SJCRH30 (cell line): Measurements from ENCODE around the gene FGD2. TPM values are rescaled to one million over a fixed set of nuclear protein-coding genes. Genes with fewer than 3 reads are reported as not detected.

Source experiments
- DNase-seq, 2 experiments: peaks; one replicate each; pipeline ENCODE4 v3.0.0-alpha.2; 2015 to 2020
- H3K27ac ChIP-seq: fragments of 250-450 bp; sonication (Bioruptor Pico); 2 replicates; pipeline ENCODE4 v1.5.1; 2020; ENCODE audit warnings: mild to moderate bottlenecking, moderate library complexity
- H3K27me3 ChIP-seq: fragments of 250-450 bp; sonication (Bioruptor Pico); 2 replicates; pipeline ENCODE4 v1.5.1; 2020; ENCODE audit warnings: mild to moderate bottlenecking, moderate library complexity
- H3K36me3 ChIP-seq: fragments of 250-450 bp; sonication (Bioruptor Pico); 2 replicates; pipeline ENCODE4 v1.5.1; 2020; ENCODE audit warnings: mild to moderate bottlenecking, moderate library complexity
- H3K4me1 ChIP-seq: fragments of 250-450 bp; sonication (Bioruptor Pico); 2 replicates; pipeline ENCODE4 v1.5.1; 2020; ENCODE audit warnings: mild to moderate bottlenecking, moderate library complexity
- H3K4me3 ChIP-seq: fragments of 250-450 bp; sonication (Bioruptor Pico); 2 replicates; pipeline ENCODE4 v1.5.1; 2020; ENCODE audit warnings: mild to moderate bottlenecking, moderate library complexity
- H3K9me3 ChIP-seq: fragments of 250-450 bp; sonication (Bioruptor Pico); replicated peaks from 2 replicates; pipeline ENCODE4 v1.5.1; 2020; ENCODE audit warnings: mild to moderate bottlenecking, moderate library complexity
- total RNA-seq: library from RNA; depleted of rRNA; stranded (reverse); fragments of >200 nt; shearing (Covaris generic); gene quantifications from 2 replicates; pipeline ENCODE4 v1.2.3, GENCODE V29; 2014; rRNA removed

Gene FGD2, protein sequence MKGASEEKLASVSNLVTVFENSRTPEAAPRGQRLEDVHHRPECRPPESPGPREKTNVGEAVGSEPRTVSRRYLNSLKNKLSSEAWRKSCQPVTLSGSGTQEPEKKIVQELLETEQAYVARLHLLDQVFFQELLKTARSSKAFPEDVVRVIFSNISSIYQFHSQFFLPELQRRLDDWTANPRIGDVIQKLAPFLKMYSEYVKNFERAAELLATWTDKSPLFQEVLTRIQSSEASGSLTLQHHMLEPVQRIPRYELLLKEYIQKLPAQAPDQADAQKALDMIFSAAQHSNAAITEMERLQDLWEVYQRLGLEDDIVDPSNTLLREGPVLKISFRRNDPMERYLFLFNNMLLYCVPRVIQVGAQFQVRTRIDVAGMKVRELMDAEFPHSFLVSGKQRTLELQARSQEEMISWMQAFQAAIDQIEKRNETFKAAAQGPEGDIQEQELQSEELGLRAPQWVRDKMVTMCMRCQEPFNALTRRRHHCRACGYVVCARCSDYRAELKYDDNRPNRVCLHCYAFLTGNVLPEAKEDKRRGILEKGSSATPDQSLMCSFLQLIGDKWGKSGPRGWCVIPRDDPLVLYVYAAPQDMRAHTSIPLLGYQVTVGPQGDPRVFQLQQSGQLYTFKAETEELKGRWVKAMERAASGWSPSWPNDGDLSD
- total RNA-seq = not detected in 2 replicates

DNA sequence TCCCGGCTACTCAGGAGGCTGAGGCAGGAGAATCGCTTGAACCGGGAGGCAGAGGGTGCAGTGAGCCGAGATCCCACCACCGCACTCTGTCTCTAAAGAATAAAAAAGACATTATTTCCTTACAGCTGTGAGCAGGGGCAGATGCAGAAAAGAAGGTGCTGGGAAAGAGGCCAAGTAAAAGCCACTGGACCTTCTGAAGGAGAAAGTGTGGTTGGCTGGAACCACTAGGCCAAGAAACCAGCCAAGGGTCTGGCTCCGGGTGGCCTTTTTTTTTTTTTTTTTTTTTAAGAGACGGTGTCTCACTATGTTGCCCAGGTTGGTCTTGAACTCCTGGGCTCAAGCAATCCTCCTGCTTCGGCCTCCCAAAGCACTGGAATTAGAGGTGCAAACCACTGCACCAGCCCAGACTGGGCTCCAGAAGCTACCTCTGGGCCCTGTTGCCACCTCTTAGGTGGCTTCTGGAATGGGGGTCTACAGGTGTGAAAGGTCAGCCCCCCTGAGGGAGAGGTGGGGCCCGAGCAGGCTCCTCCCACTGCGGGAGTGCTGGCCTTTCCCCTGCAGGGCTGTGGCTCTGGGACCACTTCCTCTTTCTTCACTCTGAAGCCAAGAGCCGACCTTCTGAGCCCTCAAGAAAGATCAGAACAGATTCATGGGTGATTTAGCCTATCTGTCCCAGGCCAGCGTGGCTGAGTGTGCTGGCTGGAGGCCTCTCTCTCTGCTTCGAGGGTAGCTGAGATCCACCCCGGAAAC, at the start of gene FGD2:
FGD2 (plus strand) TSS at position 595 of the 750 bp plus-strand sequence. CDS start 163 bp downstream, outside the sequence.
- Histone ChIP-seq H3K36me3 (no peaks in the 10 kb centered on the region), H3K9me3 (no peaks in the 10 kb centered on the region), H3K4me3 (no peak within 1 kb of the TSS), H3K27me3 (no peaks in the 10 kb centered on the region; the same call in 1 of the 2 replicates), H3K4me1 (no peaks in the 10 kb centered on the region), H3K27ac (no peak within 1 kb of the TSS)
- DNase-seq = no peak

DNA sequence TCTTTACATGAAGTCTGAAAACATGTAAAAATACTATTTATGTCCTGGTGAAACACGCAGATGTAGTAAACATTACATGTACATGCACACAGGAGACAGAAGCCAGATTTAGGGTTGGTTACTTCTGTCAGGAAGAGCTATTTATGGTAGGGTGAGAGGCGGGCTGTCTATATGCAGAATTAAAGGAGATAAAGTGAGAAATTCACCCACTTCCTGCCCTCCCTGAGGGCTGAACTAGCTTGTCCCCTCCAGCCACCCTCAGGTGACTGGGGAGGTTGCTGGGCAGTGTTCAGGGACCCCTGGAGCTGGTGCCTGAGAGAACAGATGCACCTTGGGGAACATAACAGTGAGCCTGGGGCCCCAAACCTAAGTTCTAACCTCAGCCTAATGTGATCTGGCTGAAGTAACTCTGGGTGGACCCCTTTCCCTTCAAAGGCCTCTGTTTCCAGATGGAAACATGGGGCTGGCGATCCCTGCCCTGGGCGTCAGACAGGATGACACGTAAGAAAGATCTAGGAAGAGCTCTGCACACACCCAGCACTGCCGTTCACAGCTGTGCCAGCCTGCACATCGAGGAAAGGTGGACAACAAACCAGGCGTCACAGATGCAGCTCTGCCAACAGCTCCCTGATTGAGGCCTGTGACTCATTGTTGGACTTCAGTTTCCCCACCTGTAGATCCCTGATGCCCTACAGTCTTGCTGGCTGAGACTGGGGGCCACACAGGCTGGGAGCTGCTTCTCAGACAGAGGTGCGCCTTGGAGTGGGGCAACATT, 49.6 kb upstream of the FGD2 start:
- H3K27me3 ChIP-seq = no peaks in the 10 kb centered on the region
- no peak for DNase-seq
- H3K9me3 ChIP-seq = no peaks in the 10 kb centered on the region
- H3K4me1 ChIP-seq = no peaks in the 10 kb centered on the region
- H3K27ac ChIP-seq = no peak overlapping the region
- H3K4me3 ChIP-seq = no peak overlapping the region
- no peaks in the 10 kb centered on the region for H3K36me3 ChIP-seq

DNA sequence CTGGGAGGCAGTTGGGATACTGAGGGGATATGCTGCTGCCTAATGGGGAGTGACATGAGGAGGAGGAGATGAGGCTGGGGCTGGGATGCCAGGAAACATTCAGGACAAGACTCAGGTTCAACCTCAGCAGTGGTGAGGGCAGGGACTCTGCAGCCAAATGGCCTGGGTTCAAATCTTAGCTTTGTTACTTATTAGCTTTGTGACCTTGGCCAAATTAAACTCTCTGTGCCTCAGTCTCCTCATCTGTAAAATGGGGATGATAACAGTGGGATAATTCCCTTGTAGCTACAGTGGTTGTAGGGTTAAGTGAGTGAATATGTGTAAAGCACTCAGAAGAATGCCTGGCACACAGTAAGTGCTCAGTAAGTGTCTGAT, 49.0 kb upstream of the FGD2 start:
- Histone ChIP-seq H3K36me3 (no peaks in the 10 kb centered on the region), H3K9me3 (no peaks in the 10 kb centered on the region), H3K27me3 (no peaks in the 10 kb centered on the region)

DNA sequence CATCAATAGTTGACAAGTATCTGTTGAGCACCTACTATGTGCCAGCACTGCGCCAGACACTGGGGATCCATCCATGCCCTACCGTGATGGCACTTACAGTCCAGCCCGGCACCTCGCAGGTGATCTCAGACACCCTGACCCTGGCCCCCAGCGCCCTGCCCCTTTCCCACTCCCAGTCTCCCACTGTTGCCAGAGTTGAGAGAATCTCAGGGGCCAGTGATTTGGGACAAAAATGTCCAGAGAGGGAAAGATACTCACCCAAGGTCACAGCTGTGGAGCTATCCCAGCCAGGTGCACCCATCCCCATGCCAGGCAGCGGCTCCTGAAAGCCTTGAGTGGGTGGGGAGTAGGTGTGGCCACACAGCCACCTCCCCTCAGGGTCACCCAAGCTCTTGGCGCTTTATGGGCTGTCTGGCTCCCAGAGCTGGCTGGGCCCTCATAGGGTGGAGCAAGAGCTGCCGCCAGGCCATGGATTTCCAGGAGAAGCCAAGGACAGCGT, 47.6 kb upstream of the FGD2 start:
- no peak overlapping the region for H3K4me3 ChIP-seq
- no peak for DNase-seq
- H3K36me3 ChIP-seq = no peaks in the 10 kb centered on the region
- no peaks in the 10 kb centered on the region for H3K9me3 ChIP-seq
- H3K4me1 ChIP-seq = no peaks in the 10 kb centered on the region; the same call in 1 of the 2 replicates
- H3K27me3 ChIP-seq = no peaks in the 10 kb centered on the region
- H3K27ac ChIP-seq = no peak overlapping the region

More for the DNA sequence above, 49.0 kb upstream of the FGD2 start:
- Histone ChIP-seq H3K4me1 (no peaks in the 10 kb centered on the region), H3K4me3 (no peak overlapping the region), H3K27ac (no peak overlapping the region)
- DNase-seq = no peak

DNA sequence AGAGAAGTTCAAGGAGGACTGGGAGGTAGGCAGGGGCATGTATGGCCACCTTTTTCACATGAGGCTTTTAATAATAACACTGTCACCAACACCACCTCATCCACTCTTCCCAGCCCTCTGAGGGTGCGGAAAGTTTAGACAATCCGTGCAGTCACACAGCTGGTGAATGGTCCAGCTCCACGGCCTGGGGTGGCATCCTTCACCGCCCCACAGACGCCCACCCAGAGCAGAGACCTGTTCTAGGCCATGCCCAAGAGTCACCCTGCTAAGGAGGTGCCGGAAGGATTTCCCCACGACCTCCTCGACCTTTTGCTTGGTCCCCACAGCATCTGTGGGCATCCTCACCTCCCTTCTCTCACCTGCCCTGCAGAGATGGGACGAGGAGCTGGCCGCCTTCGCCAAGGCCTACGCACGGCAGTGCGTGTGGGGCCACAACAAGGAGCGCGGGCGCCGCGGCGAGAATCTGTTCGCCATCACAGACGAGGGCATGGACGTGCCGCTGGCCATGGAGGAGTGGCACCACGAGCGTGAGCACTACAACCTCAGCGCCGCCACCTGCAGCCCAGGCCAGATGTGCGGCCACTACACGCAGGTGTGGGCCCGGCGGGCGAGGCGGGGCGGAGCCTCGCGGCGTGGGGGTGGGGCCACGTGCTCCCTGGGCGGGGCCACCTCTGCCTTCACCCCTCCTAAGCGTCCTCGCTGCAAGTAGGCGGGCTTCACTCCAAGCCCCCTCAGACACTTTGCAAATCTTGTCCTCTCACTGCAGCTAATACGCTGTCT, 46.5 kb upstream of the FGD2 start:
- no peak for DNase-seq
- Histone ChIP-seq H3K4me3 (no peak overlapping the region), H3K36me3 (no peaks in the 10 kb centered on the region), H3K27ac (no peak overlapping the region), H3K4me1 (peaks cover 6% of the 10 kb centered on the region; the same call in 1 of the 2 replicates), H3K9me3 (no peaks in the 10 kb centered on the region), H3K27me3 (no peaks in the 10 kb centered on the region)

DNA sequence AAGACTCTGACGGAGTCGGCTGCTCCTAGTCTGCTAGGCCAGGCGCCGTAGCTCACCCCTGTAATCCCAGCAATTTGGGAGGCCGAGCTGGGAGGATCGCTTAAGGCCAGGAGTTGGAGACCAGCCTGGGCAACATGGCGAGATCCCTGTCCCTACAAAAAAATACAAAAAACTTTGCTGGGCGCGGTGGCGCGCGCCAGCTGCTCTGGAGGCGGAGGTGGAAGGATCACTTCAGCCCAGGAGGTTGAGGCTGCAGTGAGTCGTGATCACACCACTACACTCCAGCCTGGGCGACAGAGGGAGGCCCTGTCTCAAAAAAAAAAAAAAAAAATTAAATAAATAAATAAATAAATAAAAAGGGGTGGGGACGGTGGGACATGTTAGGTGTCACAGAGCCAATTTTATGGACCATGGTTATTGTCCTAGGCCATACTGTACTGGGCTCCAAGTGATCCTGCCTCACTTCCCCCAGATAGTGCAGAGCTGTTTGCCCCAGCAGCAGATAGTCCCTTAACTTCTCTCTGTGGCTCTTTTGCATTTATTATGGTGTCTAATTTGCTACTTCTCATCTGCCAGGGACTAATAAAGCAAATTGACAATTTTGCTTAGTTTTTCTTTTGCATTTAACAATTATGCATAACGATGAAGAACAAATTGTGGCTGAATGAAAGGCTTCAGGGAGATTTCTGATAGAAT, 45.8 kb upstream of the FGD2 start:
- Histone ChIP-seq H3K4me1 (peaks cover 9% of the 10 kb centered on the region; the same call in 1 of the 2 replicates), H3K27ac (no peak overlapping the region), H3K9me3 (no peaks in the 10 kb centered on the region), H3K27me3 (no peaks in the 10 kb centered on the region), H3K4me3 (no peak overlapping the region), H3K36me3 (no peaks in the 10 kb centered on the region)
- no peak for DNase-seq

DNA sequence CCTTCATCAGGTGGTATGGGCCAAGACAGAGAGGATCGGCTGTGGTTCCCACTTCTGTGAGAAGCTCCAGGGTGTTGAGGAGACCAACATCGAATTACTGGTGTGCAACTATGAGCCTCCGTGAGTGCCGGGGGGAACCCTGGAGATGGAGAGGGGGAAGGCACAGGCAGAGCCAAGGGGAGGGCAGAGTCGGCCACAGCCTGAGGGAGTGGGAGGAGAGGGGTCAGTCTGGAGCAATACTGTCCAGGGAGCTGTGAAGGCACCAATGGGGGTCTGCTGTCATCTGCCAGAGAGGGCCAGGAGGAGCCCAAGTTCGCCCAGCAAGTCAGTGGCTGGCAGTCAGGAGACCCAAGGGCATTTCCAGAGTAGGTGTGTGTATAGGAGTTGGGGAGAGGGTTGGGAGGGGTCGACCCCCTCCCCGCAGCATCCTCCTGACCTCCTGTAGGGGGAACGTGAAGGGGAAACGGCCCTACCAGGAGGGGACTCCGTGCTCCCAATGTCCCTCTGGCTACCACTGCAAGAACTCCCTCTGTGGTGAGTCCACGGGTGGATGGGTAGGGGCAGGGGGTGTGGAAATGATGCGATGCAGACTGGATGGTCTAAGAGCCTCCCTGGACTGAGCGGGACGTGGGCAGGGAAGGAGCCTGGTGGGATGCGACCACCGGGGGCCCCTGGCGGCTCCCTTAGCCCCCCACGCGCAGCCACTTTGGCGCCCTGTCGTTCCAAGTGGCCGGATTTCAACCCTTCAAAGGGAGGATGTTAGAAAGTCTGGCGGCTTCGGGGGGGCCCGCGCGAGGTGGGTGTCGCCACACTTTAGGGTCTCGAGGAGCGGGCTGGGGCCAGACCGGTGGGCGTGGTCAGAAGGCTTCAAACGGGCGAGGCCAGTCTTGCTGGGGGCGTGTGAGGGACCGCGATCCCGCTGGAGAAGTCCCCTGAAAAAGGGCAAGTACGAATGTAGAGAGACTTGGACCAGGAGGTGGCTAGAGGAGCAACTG, 43.7 kb upstream of the FGD2 start:
- Histone ChIP-seq H3K27me3 (no peaks in the 10 kb centered on the region), H3K27ac (no peak overlapping the region), H3K9me3 (no peaks in the 10 kb centered on the region), H3K36me3 (no peaks in the 10 kb centered on the region), H3K4me1 (peaks cover 9% of the 10 kb centered on the region; the same call in 1 of the 2 replicates), H3K4me3 (no peak overlapping the region)
- DNase-seq = no peak

DNA sequence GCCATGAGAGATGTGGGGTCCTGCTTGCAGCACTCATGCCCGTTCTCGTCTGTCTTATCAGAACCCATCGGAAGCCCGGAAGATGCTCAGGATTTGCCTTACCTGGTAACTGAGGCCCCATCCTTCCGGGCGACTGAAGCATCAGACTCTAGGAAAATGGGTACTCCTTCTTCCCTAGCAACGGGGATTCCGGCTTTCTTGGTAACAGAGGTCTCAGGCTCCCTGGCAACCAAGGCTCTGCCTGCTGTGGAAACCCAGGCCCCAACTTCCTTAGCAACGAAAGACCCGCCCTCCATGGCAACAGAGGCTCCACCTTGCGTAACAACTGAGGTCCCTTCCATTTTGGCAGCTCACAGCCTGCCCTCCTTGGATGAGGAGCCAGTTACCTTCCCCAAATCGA, 42.6 kb upstream of the FGD2 start:
- H3K9me3 ChIP-seq = no peaks in the 10 kb centered on the region
- peaks cover 4% of the 10 kb centered on the region for H3K36me3 ChIP-seq
- no peak overlapping the region for H3K4me3 ChIP-seq
- H3K4me1 ChIP-seq = peaks cover 9% of the 10 kb centered on the region; the same call in 1 of the 2 replicates
- peak; percentile 45 to 50 for DNase-seq
- H3K27me3 ChIP-seq = no peaks in the 10 kb centered on the region
- no peak overlapping the region for H3K27ac ChIP-seq

DNA sequence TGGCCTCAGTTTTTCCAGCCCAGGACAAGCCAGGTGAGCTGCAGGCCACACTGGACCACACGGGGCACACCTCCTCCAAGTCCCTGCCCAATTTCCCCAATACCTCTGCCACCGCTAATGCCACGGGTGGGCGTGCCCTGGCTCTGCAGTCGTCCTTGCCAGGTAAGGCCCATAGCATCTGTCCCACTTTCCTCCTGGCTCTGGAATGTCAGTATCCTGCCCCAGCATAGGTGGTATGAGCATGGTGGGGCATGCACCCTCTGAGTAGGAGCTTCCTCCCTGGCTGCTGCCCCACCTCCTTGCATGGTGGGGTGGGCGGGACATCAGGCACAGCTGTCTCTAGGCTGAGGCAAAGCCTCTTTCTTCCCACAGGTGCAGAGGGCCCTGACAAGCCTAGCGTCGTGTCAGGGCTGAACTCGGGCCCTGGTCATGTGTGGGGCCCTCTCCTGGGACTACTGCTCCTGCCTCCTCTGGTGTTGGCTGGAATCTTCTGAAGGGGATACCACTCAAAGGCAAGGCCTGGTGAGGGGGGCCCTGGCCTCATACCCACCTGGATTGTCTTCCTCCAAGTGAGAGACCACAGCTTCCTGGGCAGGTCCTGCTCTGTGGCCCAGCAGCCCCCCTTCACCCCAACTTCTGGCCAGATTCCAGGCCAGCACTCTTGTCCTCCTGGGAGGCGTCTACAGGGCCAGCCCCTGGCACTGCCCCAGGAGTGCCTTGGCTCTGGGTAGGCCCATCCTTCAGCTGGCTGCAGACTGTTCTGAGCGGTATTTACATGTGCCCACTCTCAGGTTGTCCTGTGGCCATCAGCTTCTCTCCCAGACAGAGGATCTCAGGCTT, 41.8 kb upstream of the FGD2 start:
- H3K27me3 ChIP-seq = no peaks in the 10 kb centered on the region
- H3K27ac ChIP-seq = no peak overlapping the region
- peaks cover 9% of the 10 kb centered on the region; the same call in 1 of the 2 replicates for H3K4me1 ChIP-seq
- no peak overlapping the region for H3K4me3 ChIP-seq
- H3K9me3 ChIP-seq = no peaks in the 10 kb centered on the region
- peaks cover 11% of the 10 kb centered on the region for H3K36me3 ChIP-seq
- peak; percentile 65 to 75 for DNase-seq

DNA sequence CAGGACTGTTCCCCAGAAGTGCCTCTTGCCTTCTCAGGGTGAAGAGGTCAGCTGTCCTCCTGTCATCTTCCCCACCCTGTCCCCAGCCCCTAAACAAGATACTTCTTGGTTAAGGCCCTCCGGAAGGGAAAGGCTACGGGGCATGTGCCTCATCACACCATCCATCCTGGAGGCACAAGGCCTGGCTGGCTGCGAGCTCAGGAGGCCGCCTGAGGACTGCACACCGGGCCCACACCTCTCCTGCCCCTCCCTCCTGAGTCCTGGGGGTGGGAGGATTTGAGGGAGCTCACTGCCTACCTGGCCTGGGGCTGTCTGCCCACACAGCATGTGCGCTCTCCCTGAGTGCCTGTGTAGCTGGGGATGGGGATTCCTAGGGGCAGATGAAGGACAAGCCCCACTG, 41.1 kb upstream of the FGD2 start:
- H3K4me3 ChIP-seq = no peak overlapping the region
- no peaks in the 10 kb centered on the region for H3K9me3 ChIP-seq
- H3K27ac ChIP-seq = no peak overlapping the region
- no peaks in the 10 kb centered on the region for H3K27me3 ChIP-seq
- peaks cover 9% of the 10 kb centered on the region; the same call in 1 of the 2 replicates for H3K4me1 ChIP-seq
- no peak for DNase-seq
- H3K36me3 ChIP-seq = peaks cover 11% of the 10 kb centered on the region

DNA sequence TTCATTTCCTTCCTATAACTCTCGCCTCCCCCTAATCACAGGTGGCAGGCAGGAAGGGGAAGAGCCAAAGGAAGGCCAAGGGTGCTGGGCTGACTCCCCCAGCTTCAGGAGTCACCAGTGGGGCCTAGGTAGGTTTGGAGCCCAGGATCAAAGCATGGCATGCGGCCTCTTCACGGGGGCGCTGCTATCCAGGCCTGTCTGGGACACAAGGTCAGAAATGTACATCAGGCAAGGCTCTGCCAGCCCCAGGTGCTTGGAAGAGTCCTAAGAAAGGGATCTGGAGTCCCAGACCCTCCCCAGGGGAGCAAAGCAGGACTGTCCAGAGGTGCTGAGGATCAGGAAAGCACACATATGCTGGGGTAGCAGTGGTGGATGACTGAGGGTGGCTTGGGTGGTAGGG, 40.5 kb upstream of the FGD2 start:
- DNase-seq = no peak
- H3K27ac ChIP-seq = no peak overlapping the region
- no peaks in the 10 kb centered on the region for H3K9me3 ChIP-seq
- H3K4me1 ChIP-seq = peaks cover 9% of the 10 kb centered on the region; the same call in 1 of the 2 replicates
- no peak overlapping the region for H3K4me3 ChIP-seq
- H3K27me3 ChIP-seq = no peaks in the 10 kb centered on the region
- peaks cover 14% of the 10 kb centered on the region for H3K36me3 ChIP-seq
